Lower lobe of right lung (tissue), 2 donors: ENCODE measurements around the gene BTD. TPM values are rescaled to one million over a fixed set of nuclear protein-coding genes. Genes with fewer than 3 reads are reported as not detected.

Experiments used
- ATAC-seq, 2 donors: fragments of 200-7000 bp; cut with Tn5 transposase; one replicate each; pipeline ENCODE4 v1.9.1; 2020 to 2022; ENCODE audit warnings: mild to moderate bottlenecking in 2 of 2, moderate library complexity in 2 of 2
- DNase-seq: peaks from one replicate; pipeline ENCODE4 v3.0.0-alpha.2; 2020
- H3K27ac ChIP-seq: fragments of 200-600 bp; one replicate; pipeline ENCODE4 v1.8.0; 2022
- H3K27me3 ChIP-seq: fragments of 200-600 bp; one replicate; pipeline ENCODE4 v1.8.0; 2022; ENCODE audit warnings: low read depth
- H3K36me3 ChIP-seq: fragments of 200-600 bp; one replicate; pipeline ENCODE4 v1.8.0; 2022; ENCODE audit warnings: mild to moderate bottlenecking
- H3K4me1 ChIP-seq: fragments of 200-600 bp; one replicate; pipeline ENCODE4 v1.8.0; 2022
- H3K4me3 ChIP-seq: fragments of 200-600 bp; one replicate; pipeline ENCODE4 v1.8.0; 2022; ENCODE audit warnings: mild to moderate bottlenecking
- H3K9me3 ChIP-seq: fragments of 200-600 bp; one replicate; pipeline ENCODE4 v1.8.0; 2022
- intact Hi-C: fragments of 100-400 bp; cut with DNase I; formaldehyde crosslinking; loops from one replicate; pipeline ENCODE4 v1.11.0; 2022
- total RNA-seq: library from RNA; stranded (reverse); fragmentation: NEBNext Ultra II Directional; extraction: Animal tissue kit (Norgen Biotek cat#: 25700); gene quantifications from one replicate; pipeline ENCODE4 v1.2.1, GENCODE V29; 2021
- TF ChIP-seq, protein P1 (sequence below): fragments of 200-600 bp; IDR thresholded peaks from one replicate; pipeline ENCODE4 v1.8.0; 2022; ENCODE audit warnings: antibody characterized with exemption, mild to moderate bottlenecking
- donor health status: DM: no; HTN: yes; CAD: no; lungs with severe emphysema.

Gene BTD
- total RNA-seq, 1 donor from 2014 or later, result 24.2 TPM

DNA sequence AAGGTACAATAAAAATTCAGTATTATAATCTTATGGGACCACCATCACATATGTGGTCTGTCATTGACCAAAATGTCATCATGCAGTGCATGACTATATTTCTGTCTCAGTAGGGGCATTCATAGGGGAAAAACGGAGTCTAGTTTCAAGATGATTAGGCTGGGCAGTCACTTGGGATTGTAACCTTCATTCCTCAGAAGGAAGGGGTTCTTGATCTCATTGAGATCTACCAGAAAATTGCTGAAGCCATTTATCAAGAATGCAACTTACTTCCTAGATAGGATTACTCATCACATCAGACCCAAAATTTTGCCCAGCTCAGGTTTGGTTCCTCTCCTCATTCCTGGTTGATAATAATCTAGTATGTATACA lies 37.3 kb downstream of the BTD start:
- intact Hi-C loops, result no loop called here
- no peak for ATAC-seq
- Histone ChIP-seq H3K4me3 (no peak overlapping the region), H3K4me1 (peaks cover 20% of the 10 kb centered on the region), H3K27ac (no peak overlapping the region), H3K27me3 (no peaks in the 10 kb centered on the region), H3K9me3 (no peaks in the 10 kb centered on the region), H3K36me3 (no peaks in the 10 kb centered on the region)
- DNase-seq, result no peak
- TF ChIP-seq, protein P1, sequence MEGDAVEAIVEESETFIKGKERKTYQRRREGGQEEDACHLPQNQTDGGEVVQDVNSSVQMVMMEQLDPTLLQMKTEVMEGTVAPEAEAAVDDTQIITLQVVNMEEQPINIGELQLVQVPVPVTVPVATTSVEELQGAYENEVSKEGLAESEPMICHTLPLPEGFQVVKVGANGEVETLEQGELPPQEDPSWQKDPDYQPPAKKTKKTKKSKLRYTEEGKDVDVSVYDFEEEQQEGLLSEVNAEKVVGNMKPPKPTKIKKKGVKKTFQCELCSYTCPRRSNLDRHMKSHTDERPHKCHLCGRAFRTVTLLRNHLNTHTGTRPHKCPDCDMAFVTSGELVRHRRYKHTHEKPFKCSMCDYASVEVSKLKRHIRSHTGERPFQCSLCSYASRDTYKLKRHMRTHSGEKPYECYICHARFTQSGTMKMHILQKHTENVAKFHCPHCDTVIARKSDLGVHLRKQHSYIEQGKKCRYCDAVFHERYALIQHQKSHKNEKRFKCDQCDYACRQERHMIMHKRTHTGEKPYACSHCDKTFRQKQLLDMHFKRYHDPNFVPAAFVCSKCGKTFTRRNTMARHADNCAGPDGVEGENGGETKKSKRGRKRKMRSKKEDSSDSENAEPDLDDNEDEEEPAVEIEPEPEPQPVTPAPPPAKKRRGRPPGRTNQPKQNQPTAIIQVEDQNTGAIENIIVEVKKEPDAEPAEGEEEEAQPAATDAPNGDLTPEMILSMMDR, result no peak

DNA sequence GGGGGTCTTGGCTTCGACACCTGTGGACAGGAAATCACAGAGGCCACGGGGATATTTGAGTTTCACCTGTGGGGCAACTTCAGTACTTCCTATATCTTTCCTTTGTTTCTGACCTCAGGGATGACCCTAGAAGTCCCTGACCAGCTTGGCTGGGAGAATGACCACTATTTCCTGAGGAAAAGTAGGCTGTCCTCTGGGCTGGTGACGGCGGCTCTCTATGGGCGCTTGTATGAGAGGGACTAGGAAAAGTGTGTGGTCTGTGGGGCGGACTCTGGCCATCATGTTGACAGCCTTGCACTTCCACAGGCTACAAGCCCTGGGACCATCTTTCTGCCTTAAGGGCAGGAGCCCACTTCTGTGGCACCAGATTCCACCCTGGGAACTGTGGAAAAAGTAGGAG lies 43.7 kb downstream of the BTD start:
- Histone ChIP-seq H3K4me1 (peaks cover 23% of the 10 kb centered on the region), H3K4me3 (no peak overlapping the region), H3K36me3 (no peaks in the 10 kb centered on the region), H3K27ac (no peak overlapping the region), H3K9me3 (no peaks in the 10 kb centered on the region), H3K27me3 (no peaks in the 10 kb centered on the region)
- TF ChIP-seq, protein P1, result no peak
- no peak for DNase-seq
- no peak for ATAC-seq
- intact Hi-C loops, result no loop called here

DNA sequence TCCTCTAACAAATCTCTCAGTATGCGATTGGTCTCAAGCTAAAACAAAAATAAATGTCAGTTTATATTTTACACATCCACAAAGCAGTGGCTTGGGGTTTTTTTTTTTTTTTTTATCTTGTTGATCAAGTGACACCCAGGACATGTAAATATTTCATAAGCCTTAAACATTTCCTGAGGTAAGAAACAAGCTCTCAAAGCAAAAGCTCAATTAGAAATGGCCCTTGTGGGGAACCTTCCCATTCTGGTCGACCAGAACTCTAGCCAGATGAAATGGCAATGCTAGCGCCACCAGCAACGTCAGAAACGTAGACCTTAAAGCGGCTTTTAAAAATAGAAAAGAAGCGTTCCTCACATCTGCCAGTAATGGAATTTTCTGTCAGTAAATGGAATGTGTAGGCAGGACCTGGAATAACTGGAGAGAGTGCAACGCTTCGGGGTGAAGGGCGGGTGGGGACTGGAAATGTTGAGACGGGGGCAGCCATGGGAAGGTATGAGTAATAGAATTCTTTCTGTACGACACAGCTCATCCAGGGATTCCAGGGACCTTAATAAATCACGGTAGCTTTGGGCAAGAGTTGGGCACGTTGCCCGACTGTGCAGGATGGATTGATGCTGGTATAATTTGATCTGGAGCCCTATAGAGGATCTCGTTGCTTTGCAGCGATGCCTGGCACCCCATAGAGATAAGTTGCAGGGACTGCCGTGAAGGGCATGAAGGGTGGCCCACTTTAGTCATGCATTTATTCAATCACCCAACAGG lies 44.4 kb downstream of the BTD start:
- ATAC-seq (no peak), DNase-seq (no peak)
- Histone ChIP-seq H3K36me3 (no peaks in the 10 kb centered on the region), H3K27me3 (no peaks in the 10 kb centered on the region), H3K27ac (no peak overlapping the region), H3K9me3 (no peaks in the 10 kb centered on the region), H3K4me1 (peaks cover 23% of the 10 kb centered on the region), H3K4me3 (no peak overlapping the region)
- intact Hi-C loops, result no loop called here
- TF ChIP-seq, protein P1, result no peak

DNA sequence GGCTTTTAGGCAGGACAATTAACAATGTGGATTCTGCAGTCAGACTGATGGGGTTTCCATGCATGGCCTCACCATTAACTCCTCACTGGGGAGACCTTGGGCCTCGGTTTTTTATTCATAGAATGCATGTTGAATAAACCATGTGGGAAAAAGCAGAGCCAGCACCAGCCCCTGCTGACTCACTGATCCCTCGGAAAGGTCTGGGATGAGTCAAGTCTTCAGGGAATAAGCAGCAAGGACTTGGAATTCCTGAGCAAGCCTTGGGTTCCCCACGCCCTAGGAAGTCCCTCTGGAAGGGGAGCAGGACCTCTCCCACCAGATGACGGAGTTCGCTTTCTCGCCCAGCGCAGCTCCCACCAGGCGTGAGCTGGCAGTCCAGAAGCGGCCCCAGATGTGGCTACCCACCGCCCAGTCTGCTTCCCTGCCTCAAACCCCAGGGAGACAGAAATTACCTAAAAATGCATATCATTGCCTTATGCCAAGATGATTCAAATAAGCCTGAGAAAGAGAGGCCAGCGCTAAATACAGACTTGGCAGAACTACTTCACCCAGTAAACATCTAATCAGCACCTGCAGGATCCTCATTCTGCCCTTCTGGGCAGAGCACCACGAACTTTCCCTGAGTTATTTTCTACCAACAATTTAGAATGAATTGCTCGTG lies 45.4 kb downstream of the BTD start:
- Histone ChIP-seq H3K4me3 (no peak overlapping the region), H3K4me1 (peaks cover 23% of the 10 kb centered on the region), H3K9me3 (no peaks in the 10 kb centered on the region), H3K27ac (peak overlapping the region; percentile 14), H3K27me3 (no peaks in the 10 kb centered on the region), H3K36me3 (no peaks in the 10 kb centered on the region)
- TF ChIP-seq, protein P1, result no peak
- DNase-seq (no peak), ATAC-seq (peak in 1 of 2 donors; percentile 54)
- intact Hi-C loops, result no loop called here

DNA sequence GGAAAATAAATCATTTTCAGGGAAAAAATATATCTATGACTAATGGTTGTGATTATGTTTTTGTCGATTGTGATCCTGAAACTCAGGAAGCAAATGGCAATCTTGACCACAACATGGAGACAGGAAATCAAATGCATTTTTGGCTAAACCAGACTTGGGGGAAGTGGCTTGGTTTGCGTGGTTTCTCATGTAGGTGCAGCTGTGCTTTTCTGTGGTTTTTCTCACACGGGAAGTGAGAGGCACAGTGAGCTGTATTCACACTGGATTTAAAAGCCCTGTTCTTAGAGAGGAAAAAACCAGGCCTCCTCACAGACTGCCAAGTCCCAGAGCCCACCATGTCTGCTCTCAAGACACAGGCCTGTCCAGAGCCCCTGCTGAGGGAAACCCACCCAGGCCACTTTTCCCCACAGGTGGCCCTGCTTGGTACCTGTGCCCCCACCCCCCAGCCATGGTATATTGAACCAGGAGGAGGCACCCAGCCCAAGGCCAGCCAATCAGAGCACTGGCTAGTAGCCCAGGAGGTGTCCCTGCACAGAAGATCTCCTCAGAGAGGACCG lies 46.1 kb downstream of the BTD start:
- no peaks in the 10 kb centered on the region for H3K9me3 ChIP-seq
- ATAC-seq, result peak; percentile 44 to 47
- H3K4me1 ChIP-seq, result peaks cover 23% of the 10 kb centered on the region
- intact Hi-C loops, result no loop called here
- H3K36me3 ChIP-seq, result no peaks in the 10 kb centered on the region
- TF ChIP-seq, protein P1, result no peak
- peak overlapping the region; percentile 53 for H3K27ac ChIP-seq
- no peak for DNase-seq
- no peaks in the 10 kb centered on the region for H3K27me3 ChIP-seq
- no peak overlapping the region for H3K4me3 ChIP-seq
